Caco-2 (cell line): Measurements from ENCODE around the gene NTMT1. TPM values are rescaled to one million over a fixed set of nuclear protein-coding genes. Genes with fewer than 3 reads are reported as not detected.

Experiments
- BruUV-seq: library from RNA; stranded (reverse); fragments of 400-500 nt; replicated peaks from 2 replicates; lab custom pipeline; 2021; lab: Mats Ljungman, UMichigan
- CTCF ChIA-PET: fragments of 300-600 bp; sonication (Branson Sonifier 250); formaldehyde crosslinking; loops from one replicate; lab custom pipeline; 2022; ENCODE audit warnings: antibody characterized with exemption; lab: Charles Lee
- POLR2A ChIA-PET: fragments of 300-600 bp; sonication (Branson Sonifier 250); formaldehyde crosslinking; loops from one replicate; lab custom pipeline; 2022; ENCODE audit warnings: antibody characterized with exemption; lab: Charles Lee
- DNase-seq, 2 experiments: peaks; one replicate each; pipeline versions ENCODE4 v3.0.0 to v3.0.0-alpha.2; 2020 to 2022
- H3K27me3 ChIP-seq: replicated peaks from 2 replicates; pipeline ENCODE4 v1.6.0; 2011; ENCODE audit warnings: low read length; ENCODE audit not compliant: control insufficient read depth, insufficient read depth
- H3K36me3 ChIP-seq: 2 replicates; pipeline ENCODE4 v1.5.1; 2011; ENCODE audit warnings: low read length; ENCODE audit not compliant: control insufficient read depth, insufficient read depth
- H3K4me1 ChIP-seq: fragments of 250-450 bp; sonication (Bioruptor Pico); 2 replicates; pipeline ENCODE4 v1.5.1; 2020; ENCODE audit warnings: mild to moderate bottlenecking
- H3K4me3 ChIP-seq: 2 replicates; pipeline ENCODE4 v1.5.1; 2011; ENCODE audit warnings: low read depth, mild to moderate bottlenecking, control low read depth, low read length
- H3K9me3 ChIP-seq: fragments of 250-450 bp; sonication (Bioruptor Pico); 2 replicates; pipeline ENCODE4 v1.5.1; 2020; ENCODE audit warnings: mild to moderate bottlenecking, moderate library complexity
- H3K27ac Mint-ChIP-seq: one replicate; pipeline ENCODE4 v1.8.0; 2022; ENCODE audit warnings: mixed read lengths; ENCODE audit not compliant: unreplicated experiment
- H3K27me3 Mint-ChIP-seq: one replicate; pipeline ENCODE4 v1.8.0; 2022; ENCODE audit warnings: mixed read lengths; ENCODE audit not compliant: insufficient read depth, unreplicated experiment
- H3K36me3 Mint-ChIP-seq: one replicate; pipeline ENCODE4 v1.8.0; 2022; ENCODE audit warnings: mild to moderate bottlenecking, mixed read lengths; ENCODE audit not compliant: insufficient read depth, unreplicated experiment
- H3K4me1 Mint-ChIP-seq: one replicate; pipeline ENCODE4 v1.8.0; 2022; ENCODE audit warnings: low read depth, mixed read lengths; ENCODE audit not compliant: unreplicated experiment
- H3K4me3 Mint-ChIP-seq: one replicate; pipeline ENCODE4 v1.8.0; 2022; ENCODE audit warnings: mild to moderate bottlenecking, moderate library complexity, mixed read lengths; ENCODE audit not compliant: unreplicated experiment
- H3K9me3 Mint-ChIP-seq: one replicate; pipeline ENCODE4 v1.8.0; 2022; ENCODE audit warnings: mixed read lengths; ENCODE audit not compliant: unreplicated experiment
- intact Hi-C: fragments of 100-400 bp; cut with micrococcal nuclease; formaldehyde crosslinking; loops from one replicate; pipeline ENCODE4 v1.10.0; 2022; ENCODE audit not compliant: unreplicated experiment
- total RNA-seq: library from RNA; stranded (reverse); gene quantifications from 2 replicates; pipeline ENCODE4 v1.2.3, GENCODE V29; 2022
- TF ChIP-seq, protein P1 (sequence below), 2 experiments: fragments of 200-600 bp in 1 of 2; IDR thresholded peaks; 1 replicate in 1 of 2; 2 replicates in 1 of 2; pipeline versions ENCODE4 v1.5.1 to v1.8.0; 2011 to 2022; ENCODE audit warnings: antibody characterized with exemption in 1 of 2, control low read depth in 1 of 2, inconsistent platforms in 1 of 2, low read depth in 1 of 2, low read length in 1 of 2, mild to moderate bottlenecking in 1 of 2, moderate library complexity in 1 of 2; ENCODE audit not compliant: insufficient read depth in 1 of 2, severe bottlenecking in 1 of 2, unreplicated experiment in 1 of 2

NTMT1 gene
- total RNA-seq, 1 experiment from 2014 or later, result 44.1 TPM

- Histone ChIP-seq H3K27me3 (no peaks in the 10 kb centered on the region), H3K36me3 (no peaks in the 10 kb centered on the region), H3K4me1 (no peaks in the 10 kb centered on the region), H3K9me3 (no peaks in the 10 kb centered on the region), H3K4me3 (no peak overlapping the region)
- TF ChIP-seq, protein P1, sequence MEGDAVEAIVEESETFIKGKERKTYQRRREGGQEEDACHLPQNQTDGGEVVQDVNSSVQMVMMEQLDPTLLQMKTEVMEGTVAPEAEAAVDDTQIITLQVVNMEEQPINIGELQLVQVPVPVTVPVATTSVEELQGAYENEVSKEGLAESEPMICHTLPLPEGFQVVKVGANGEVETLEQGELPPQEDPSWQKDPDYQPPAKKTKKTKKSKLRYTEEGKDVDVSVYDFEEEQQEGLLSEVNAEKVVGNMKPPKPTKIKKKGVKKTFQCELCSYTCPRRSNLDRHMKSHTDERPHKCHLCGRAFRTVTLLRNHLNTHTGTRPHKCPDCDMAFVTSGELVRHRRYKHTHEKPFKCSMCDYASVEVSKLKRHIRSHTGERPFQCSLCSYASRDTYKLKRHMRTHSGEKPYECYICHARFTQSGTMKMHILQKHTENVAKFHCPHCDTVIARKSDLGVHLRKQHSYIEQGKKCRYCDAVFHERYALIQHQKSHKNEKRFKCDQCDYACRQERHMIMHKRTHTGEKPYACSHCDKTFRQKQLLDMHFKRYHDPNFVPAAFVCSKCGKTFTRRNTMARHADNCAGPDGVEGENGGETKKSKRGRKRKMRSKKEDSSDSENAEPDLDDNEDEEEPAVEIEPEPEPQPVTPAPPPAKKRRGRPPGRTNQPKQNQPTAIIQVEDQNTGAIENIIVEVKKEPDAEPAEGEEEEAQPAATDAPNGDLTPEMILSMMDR (IDR thresholded peaks at IDR 0.05; ENCODE audit: insufficient read depth in 1 of 2, low read depth in 1 of 2, low read length in 1 of 2, severe bottlenecking in 1 of 2, unreplicated experiment in 1 of 2), result no peak
- no peak for DNase-seq
- intact Hi-C loops, result no loop called here
- CTCF ChIA-PET, result no interaction called here
- Mint-ChIP-seq H3K4me3 (no peak overlapping the region), H3K36me3 (no peaks in the 10 kb centered on the region), H3K27ac (no peak overlapping the region), H3K9me3 (no peaks in the 10 kb centered on the region), H3K4me1 (no peaks in the 10 kb centered on the region), H3K27me3 (peaks cover 2% of the 10 kb centered on the region)
- POLR2A ChIA-PET, result no interaction called here
- BruUV-seq, result no TSS peak
These were observed 53.6 kb downstream of the NTMT1 start for GRCh38 chr9:129679537-129679936.

GRCh38 chr9:129681924-129682323 is 56.0 kb downstream of the NTMT1 start:
- Histone ChIP-seq H3K4me1 (peaks cover 9% of the 10 kb centered on the region; the same call in 1 of the 2 replicates), H3K9me3 (no peaks in the 10 kb centered on the region), H3K36me3 (no peaks in the 10 kb centered on the region), H3K4me3 (no peak overlapping the region), H3K27me3 (no peaks in the 10 kb centered on the region)
- intact Hi-C loops, result no loop called here
- Mint-ChIP-seq H3K4me1 (no peaks in the 10 kb centered on the region), H3K9me3 (no peaks in the 10 kb centered on the region), H3K27me3 (peaks cover 2% of the 10 kb centered on the region), H3K4me3 (no peak overlapping the region), H3K36me3 (no peaks in the 10 kb centered on the region), H3K27ac (no peak overlapping the region)
- DNase-seq, result no peak
- TF ChIP-seq, protein P1 (IDR thresholded peaks at IDR 0.05; ENCODE audit: insufficient read depth in 1 of 2, low read depth in 1 of 2, low read length in 1 of 2, severe bottlenecking in 1 of 2, unreplicated experiment in 1 of 2), result no peak
- BruUV-seq, result no TSS peak
- ChIA-PET CTCF (no interaction called here), POLR2A (interaction anchor here (0.5 kb wide), 1 partner anchor 818 kb away, joined by 3 read pairs; no protein-coding TSS in a partner anchor)

- no peaks in the 10 kb centered on the region for H3K36me3 ChIP-seq
- TF ChIP-seq, protein P1 (IDR thresholded peaks at IDR 0.05; ENCODE audit: insufficient read depth in 1 of 2, low read depth in 1 of 2, low read length in 1 of 2, severe bottlenecking in 1 of 2, unreplicated experiment in 1 of 2), result no peak
- H3K4me1 ChIP-seq, result peaks cover 9% of the 10 kb centered on the region; the same call in 1 of the 2 replicates
- H3K4me1 Mint-ChIP-seq, result no peaks in the 10 kb centered on the region
- no peak overlapping the region for H3K27ac Mint-ChIP-seq
- H3K4me3 Mint-ChIP-seq, result no peak overlapping the region
- H3K27me3 ChIP-seq, result no peaks in the 10 kb centered on the region
- no TSS peak for BruUV-seq
- DNase-seq, result no peak
- no peaks in the 10 kb centered on the region for H3K9me3 Mint-ChIP-seq
- intact Hi-C loops, result no loop called here
- H3K4me3 ChIP-seq, result no peak overlapping the region
- ChIA-PET CTCF (no interaction called here), POLR2A (interaction anchor here (0.5 kb wide), 1 partner anchor 818 kb away, joined by 3 read pairs; no protein-coding TSS in a partner anchor)
- H3K36me3 Mint-ChIP-seq, result no peaks in the 10 kb centered on the region
- H3K9me3 ChIP-seq, result no peaks in the 10 kb centered on the region
- H3K27me3 Mint-ChIP-seq, result peaks cover 2% of the 10 kb centered on the region
These were observed 56.4 kb downstream of the NTMT1 start for GRCh38 chr9:129682381-129682780.
